Measurements from ENCODE around the gene TADA1.

DNA sequence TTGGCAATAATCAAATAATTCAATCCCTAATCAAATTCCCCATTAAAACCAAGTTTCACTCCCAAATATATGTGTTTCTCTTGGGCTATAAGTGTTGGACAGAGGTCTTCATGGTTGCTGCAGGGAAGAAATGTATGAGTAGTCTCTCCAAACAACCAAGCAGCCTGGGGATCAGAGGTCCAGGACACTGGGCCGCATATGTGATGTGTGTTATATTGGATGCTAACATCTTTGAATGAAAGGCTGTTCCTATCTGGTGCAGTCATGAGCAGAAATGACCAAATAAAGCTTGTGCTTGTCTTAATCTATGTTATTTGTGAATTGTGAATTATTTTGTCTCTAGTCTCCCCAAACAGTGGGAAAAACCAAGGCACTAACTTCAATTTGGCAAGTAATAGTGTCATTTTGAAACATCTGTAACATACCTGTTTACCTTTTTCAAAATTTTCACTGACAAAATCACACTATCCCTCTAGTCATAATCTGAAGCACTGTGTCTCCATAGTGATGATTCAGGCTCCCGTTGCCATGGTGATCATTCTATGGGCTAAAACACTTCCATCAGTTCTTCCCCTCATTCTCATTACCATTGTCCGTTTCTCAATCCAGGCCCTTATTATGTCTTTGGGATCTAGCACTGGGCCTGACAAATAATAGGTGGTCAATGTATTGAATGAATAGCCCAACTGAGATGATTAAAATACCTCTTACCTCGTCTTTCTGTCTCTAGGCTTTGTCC, 12.5 kb upstream of the TADA1 start:
- TF ChIP-seq, protein P1, sequence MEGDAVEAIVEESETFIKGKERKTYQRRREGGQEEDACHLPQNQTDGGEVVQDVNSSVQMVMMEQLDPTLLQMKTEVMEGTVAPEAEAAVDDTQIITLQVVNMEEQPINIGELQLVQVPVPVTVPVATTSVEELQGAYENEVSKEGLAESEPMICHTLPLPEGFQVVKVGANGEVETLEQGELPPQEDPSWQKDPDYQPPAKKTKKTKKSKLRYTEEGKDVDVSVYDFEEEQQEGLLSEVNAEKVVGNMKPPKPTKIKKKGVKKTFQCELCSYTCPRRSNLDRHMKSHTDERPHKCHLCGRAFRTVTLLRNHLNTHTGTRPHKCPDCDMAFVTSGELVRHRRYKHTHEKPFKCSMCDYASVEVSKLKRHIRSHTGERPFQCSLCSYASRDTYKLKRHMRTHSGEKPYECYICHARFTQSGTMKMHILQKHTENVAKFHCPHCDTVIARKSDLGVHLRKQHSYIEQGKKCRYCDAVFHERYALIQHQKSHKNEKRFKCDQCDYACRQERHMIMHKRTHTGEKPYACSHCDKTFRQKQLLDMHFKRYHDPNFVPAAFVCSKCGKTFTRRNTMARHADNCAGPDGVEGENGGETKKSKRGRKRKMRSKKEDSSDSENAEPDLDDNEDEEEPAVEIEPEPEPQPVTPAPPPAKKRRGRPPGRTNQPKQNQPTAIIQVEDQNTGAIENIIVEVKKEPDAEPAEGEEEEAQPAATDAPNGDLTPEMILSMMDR (IDR thresholded peaks at IDR 0.05) = no peak
- TF ChIP-seq POLR2A (IDR thresholded peaks at IDR 0.05) = no peak
